Activated CD4-positive, alpha-beta T cell treated with anti-CD3 and anti-CD28 coated beads, Interleukin-2, amount 50 U/mL, for 48 hours (primary cell): ENCODE measurements around the gene OLIG3.

Source experiments
- DNase-seq, 2 experiments: peaks; one replicate each; pipeline ENCODE4 v3.0.0-alpha.2; 2020

The OLIG3 gene

DNA sequence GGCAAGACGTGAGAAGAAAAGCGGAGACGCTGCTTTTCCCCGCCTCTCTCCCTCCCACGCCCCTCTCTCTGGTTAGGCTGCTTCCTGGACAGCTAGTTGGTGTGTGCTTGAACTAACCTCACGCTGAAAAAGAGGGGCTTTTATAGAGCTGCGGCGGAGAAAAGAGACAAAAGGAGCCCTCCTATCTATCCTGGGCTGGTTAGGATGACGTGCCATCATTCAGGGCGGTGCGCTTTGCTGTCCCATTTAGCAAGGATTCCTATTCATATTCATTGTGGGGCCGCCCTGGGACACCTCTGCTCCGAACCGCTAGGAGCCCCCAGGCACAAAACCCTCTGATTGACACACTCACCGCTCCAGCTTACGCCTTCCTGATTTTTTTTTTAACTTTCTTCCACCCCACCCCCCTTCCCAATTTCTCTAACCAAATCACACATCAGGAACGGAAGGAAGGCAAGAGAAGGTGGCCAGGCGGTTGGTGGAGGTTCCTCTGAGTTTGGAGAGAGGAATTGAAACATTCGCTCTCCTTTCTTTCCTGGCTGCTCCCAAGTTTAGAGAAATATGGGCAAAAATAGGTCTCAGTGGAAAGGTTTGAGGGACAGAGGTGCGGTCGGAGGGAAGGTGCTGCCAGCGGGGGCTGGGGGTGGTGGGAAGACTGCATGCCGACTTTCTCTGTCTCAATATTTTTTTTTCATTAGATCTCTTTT lies at the start of gene OLIG3:
Gene OLIG3, minus strand, starts transcription at position 114 of the 707 bp plus-strand sequence. CDS start 224 bp downstream, outside the sequence.
- peak; percentile 36 to 53 for DNase-seq

DNA sequence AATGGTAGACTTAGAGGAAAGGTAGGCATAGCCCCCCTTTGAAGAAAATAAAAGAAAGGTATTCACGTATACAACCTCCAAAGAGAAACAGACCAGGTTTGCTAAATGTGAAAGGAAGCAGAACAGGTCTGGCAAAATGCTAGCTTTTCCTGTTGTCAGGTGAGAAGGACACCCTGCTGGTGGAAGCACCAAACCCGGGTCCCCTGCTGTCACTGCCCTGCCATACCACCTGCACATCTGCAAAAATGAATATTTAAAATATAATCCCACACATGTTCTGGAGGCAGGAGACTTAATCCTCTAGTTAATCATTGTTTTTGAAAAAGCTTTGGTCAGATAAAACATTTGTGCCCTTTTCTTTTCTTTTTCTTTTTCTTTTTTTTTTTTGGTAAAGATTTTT lies 48.9 kb upstream of the OLIG3 start:
- DNase-seq = no peak

DNA sequence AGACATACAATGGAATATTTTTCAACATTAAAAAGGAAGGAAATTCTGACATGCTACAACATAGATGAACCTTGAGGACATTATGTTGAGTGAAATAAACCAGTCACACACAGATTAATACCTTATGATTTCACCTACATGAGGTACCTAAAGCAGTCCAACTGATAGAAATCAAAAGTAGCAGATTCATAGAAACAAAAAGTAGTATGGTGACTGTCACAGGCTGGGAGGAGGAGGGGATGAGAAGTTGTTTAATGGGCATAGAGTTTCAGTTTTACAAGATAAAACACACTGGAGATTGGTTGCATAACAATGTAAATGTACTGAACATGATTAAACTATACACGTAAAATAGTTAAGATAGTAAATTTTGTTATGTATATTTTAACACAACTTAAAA lies 48.5 kb upstream of the OLIG3 start:
- no peak for DNase-seq

DNA sequence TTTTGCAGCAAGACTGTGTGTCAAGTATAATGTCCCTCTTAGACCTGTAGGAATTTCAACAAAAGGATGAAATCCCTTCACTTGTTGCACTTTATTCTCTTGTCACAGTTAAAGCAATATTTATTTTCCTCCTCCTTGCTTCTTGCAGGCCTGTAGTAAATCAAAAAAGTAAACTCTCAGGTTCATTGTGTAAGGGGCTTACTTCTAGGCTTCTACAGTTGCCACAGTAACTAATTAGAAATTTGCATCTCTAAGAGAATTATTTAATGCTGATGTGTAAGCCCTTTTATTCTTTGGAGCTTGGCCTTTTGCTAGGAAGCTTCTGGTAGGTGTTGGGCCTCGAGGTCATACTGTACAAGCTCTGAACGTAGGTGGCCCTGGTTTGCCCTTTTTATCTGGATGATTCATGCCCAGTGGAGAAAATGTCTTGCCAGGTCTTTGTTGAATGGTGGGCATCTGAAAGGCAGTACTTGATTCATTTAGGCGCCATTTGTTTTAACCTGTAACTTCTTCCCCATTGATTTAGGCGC lies 47.4 kb upstream of the OLIG3 start:
- DNase-seq = no peak

DNA sequence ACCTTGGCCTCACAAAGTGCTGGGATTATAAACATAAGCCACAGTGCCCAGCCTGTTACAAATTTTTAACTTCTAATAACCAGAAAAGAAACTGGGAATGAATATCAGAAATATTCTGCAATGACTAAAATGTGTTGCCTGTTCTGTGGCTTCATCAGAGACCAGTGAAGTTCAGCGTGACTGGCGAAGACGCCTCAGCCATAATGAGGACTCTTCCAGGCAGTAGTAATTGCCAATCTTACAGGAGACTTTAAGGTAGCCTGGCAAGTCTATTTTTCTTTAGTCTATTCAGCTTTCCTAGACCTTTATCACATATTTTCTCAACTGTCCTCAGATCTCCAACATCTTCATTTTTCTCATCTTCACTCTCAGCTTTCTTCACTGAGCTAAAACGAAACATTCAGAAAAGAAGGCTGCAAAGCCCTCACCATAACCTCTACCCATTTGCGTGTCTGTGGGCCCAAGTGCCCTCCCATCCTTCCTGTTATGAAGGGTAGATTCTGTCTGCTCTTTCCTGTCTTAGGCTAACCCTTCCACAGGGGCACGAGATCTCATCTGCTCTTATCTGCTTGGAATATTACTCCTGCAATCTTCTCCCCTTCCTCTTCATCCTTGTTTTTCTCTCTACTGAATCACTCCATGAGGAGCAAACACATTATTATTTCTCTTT lies 42.0 kb upstream of the OLIG3 start:
- DNase-seq = peak in 1 of 2 experiments; percentile 14

DNA sequence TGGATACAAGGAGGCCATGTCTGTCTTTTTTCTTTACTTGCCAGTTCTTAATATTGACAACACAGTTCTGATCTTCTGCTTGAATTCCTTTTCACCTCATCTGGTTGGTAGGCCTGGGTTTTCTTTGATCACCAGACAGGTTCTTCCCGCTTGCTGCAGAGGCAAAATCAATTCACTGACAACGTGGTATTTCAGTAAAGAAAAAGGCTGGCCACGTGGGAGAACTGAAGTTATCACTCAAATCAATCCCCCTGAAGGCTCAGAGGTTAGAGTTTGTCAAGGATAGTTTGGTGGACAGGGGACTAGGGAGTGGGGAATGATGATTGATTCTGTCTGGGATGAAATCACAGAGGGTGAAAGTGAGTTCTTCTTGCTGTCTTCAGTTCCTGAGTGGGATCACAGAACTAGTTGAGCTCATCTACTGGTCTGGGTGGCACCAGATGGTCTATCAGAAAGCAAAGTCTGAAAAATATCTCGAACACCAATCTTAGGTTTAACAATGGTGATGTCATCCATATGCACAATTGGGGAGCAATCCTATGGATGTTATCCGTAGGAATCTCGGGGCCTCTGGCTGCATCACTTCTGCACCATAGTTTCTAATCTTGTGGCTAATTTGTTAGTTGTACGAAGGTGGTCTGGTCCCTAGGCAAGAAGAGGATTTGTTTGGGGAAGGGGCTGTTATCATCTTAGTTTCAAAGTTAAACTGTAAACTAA lies 37.3 kb upstream of the OLIG3 start:
- no peak for DNase-seq

DNA sequence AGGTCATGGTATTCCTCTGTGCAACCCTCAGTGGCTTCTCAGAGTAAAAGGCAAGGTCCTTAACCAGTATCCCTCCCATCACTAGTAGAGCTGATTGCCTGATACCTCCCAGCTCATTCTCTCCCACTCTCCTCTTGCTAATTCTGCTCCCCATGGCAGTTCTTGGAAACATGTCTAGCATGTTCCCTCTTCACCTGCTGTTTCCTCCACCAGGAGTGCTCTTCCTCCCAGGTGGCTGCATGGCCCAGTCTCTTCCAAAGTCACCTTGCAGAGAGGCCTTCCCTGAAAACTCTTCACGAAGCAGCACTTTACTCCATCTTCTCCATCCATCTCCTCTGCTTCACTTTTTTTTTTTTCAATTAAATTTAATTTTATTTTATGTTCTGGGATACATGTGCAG lies 36.2 kb upstream of the OLIG3 start:
- DNase-seq = no peak

DNA sequence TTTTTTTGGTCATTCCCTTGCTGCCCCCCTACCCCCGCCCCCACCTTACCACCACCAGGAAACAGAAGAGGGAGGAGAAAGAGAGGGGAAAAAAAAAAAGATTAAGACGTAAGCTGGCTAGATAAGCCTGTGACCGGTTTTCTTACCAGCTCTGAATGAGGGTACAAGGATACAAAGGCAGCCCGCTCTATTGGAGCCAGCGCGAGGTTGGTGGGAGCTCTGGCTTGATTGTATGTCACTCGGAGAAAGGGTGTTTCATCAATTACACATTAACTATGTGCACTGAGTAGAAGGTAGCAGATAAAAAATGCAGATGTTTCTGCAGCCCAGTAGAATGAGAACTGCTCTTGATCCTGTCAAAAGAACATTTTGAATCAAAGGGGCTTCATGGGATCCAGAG lies 28.6 kb upstream of the OLIG3 start:
- DNase-seq = no peak

DNA sequence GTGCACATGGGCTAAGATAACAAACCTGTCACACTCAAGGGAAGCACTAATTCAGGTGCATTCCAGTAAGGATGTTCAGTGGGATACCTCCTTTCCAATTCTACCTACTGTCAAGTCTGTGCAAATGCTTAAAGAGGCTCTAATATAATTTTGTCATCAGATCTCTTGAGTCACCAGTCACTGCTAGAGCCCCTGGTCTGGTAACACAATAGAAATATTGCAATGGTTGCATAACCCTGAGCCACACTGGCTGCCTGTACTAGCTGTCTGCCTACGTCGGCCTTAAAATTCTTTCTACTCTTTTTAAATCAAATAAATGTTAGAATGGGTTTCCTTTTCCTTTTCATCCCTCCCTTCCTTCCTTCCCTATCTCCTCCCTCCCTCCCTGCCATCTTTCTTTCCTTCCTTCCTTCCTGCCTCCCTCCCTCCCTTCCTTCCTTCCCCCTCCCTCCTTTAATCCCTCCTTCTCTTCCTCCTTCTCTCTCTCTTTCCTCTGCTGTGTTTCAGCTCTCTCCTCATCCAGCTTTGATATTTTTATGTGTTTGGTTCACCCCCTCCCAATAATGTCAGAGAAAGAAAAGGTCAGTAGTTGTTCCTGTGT lies 28.1 kb upstream of the OLIG3 start:
- DNase-seq = no peak

DNA sequence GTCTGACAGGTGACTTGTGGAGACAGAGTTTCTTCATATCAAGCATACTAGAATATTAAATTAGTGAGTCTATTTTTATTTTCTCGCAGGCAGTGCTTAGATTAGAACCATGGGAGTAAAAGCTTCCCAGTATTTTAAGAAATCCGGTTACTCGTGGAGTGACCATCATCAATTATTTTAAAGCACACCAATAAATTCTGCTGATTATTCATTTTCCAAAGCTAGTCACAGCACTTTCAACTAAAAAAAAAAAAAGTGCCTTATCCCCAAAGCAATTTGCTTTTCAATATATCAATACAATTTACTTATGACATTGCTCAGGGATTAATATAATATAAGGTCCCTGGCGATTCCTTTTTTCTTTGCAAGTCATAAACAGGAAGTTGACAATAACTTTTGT lies 26.3 kb upstream of the OLIG3 start:
- DNase-seq = no peak

DNA sequence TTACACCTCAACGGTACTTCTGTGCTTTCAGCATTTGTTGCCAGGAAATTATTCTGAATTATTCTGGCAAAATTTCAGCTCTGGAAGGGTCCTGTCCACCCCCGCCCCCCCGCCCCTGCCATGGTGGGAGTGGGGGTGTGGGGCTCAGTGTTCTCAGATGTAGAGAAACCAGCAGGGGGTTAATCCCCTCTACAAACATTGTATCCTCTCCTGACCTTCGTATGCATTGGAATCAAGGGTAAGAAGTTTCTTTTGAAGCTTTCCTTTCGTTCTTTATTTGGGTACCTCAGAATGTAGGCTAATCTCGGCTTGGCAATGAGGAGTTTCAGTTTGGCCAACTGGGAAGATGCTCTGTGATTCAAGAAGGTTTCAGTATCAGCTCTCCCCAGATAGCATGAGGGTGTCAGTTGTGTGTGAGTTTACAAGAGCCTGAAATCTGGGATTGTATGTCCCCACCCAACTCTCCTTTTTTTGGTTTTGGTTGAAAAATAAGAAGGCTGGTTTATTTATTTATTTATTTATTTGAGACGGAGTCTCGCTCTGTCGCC lies 25.5 kb upstream of the OLIG3 start:
- no peak for DNase-seq

DNA sequence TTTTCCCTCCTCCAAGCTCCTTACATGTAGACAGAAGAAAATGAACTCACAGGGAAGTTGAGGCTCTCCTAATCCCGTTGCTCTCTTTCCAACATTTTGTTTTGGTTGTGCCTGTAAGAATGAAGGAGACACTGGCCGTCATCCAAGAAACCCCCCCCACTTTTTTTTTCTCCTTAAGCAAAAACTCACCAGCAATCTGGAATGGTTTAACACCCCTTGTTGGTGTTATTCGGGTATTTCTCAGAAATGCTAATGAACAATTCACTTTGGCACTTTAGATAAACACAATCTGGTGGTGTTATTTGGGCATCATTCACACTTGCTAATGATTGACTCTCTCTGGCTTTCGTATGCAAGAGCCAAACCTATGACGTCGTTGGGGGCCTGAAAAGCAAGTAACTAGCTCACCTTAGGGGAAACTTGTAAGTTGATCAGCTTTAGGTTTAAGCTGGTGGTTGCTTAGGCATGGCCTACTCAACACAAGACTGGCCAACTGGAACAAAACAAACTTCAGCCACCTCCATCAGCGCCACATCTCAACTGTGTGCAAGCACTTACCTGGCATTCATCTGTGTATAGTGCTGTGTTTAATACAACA lies 24.3 kb upstream of the OLIG3 start:
- no peak for DNase-seq

DNA sequence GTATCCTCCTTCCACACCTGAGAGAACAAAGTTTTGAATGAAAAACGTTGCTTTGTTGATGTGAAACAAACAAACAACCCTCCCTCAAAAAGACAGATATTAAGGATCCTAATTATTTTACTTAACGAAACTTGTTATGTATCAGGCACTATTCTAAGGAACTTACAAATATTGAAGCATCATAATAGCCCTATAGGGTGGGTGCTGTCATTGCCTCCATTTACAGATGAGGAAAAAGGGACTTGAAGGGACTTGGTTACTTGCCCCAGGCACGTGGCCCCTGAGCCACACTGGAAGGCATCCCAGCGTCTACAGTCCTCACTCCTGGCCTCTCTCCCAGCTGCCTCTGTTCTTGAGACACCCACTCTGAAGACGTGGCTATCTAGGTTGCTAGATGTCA lies 20.2 kb upstream of the OLIG3 start:
- DNase-seq = no peak

DNA sequence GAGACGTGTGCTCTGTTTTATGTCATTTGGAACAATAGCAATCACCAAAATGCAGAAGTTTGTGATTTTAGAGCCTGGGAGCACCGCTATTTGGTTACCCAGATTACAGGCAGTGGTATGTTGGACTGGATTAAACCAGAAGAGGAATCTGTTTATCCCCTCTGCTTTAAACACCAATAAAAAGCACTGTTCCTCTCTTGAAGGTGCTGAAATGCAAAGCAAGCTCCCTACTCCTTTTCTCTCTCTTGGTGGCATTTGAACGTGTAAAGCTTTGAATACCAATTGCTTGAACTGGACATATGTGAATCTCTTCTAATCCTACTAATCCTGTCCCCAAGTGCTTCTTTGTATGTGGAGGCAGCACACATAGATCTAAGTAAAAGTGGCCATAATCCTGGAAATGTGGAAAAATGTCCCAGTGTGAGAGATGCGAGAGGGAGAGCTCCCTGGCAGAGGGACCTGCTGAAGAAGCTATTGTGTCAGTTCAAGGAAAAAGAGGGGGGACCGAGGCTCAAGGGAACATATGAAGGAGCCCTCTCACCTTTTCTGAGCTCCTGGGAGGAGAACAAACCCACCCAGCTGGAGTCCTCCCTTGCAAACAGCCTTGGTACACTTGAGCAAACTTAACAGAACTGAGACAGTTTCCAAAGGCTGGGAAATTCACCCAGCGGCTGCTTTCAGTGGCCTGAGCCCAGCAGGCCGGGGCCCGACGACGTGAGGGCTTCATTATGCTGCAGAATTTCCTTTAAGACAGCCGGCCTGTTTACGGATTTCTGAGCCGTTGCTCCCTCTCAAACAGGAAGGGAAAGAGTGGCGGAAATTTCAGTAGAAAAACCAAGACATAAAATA lies 18.8 kb upstream of the OLIG3 start:
- DNase-seq = no peak

DNA sequence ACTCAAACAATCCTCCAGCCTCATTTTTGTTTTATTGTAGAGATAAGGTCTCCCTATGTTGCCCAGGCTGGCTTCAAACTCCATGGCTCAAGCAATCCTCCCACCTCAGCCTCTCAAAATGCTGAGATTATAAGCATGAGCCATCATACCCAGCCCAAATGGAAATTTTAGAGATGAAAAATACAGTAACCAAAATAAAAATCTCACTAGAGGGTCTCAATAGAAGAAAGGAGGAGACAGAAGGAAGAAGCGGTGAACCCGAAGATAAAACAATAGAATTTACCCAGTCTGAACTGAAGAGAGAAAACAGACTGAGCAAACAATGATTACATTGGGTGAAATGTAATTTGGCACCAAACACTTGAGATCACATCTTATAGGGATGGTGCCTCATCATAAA lies 16.7 kb upstream of the OLIG3 start:
- DNase-seq = no peak

DNA sequence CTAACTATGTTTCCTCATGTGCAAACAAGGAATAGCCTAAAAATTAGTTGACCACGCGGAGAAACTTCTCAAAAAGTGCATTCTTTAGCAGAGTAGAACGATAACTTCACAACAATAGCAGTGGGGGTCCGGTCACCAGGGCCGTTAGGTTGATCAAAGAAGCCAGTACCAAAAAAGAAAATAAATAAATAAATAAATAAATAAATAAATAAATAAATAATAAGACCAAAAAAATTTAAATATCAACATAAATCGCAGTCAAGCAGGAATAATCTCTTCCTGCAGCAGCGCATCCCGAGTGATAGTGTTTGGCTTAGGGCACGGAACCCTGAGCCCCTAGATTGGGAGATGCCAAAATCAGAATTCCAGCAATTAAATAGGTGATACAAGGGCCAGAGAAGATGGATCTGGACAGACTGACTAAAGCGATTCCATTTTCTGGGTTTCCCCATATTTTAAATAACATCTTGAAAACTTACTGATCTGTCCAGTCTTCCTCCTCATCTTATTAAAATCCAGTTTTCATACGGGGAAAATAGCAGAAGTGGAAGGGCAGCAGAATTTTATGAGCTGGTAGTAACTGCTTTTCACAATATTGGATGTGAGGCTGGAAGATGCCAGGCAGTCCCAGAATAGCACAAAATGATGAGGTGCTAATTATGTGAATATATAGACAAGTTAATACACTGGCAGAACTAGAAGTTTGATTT lies 4.4 kb upstream of the OLIG3 start:
- DNase-seq = no peak

DNA sequence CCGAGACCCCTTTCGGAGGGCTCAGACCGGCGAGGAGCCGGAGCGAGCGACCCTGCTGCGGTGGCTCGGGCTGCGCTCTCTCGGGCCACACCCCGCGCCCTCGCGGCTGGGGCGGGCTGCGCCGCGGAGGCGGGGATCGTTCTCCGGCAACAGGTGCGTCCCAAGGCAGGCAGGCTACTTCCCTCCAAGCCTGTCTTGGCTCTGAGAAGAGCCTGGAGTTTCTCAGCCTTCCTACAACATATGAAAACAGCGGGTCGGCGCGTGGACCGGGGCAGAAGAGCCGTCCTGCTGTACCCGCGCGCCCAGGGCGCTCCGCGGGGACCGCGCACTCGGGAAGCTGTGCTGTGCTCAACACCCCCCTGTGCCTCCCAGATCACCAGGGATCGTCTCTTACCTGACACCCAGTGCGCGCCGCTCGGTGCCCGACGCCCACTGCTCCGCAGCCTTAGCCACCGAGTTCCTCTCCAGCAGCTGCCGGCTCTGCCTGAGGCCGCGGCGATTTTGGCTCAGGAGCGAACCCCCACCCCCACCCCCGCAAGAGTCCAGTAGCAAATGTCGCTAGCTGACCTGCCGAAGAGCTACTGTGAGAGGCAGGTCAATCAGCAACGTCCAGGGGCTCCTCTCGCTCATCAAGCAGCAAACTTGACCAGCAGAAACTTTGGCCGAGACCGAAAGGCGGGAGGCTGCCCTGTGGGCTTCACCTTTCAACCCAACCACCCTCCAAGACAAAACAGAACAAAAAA lies 3.7 kb upstream of the OLIG3 start:
- DNase-seq = peak in 1 of 2 experiments; percentile 13

DNA sequence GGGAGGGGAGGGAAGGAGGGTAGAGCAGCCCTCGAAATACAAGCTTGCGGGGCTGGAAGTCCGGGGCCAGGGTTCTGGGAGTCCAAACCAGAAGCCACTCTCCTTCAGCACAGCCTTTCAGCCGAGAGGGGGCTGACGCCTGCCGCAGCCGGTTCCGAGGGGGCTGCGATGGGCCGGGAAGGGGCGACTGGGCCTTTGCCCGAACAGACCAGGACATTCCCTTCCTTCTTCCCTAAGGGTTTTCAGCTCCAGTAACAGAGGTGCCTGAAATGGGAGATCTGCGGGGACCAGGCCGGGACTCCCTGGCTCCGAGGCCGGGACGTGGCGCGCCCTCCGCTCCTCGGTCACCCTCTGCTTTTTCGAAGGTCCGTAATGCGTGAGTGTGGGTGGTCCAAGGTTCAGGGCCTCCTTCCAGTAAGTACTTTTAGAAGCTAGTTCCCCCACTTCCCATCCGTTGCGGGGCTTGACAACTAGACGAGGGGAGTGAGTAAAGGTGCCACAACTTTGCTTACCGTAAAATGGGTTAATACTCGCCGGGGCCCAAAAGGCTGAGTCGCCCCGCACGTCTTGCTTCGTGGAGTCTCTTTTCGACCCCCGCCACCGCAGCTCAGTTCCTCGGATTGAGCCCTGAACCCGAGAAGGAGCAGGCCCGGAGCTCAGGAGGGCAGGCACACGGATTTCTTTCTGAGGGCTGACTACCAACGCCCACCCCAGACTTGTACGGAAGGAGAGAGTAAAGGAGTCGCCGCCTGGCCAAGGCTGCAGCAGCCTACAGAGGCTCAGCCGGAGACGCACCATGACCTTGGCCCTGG lies 2.9 kb upstream of the OLIG3 start:
- no peak for DNase-seq

DNA sequence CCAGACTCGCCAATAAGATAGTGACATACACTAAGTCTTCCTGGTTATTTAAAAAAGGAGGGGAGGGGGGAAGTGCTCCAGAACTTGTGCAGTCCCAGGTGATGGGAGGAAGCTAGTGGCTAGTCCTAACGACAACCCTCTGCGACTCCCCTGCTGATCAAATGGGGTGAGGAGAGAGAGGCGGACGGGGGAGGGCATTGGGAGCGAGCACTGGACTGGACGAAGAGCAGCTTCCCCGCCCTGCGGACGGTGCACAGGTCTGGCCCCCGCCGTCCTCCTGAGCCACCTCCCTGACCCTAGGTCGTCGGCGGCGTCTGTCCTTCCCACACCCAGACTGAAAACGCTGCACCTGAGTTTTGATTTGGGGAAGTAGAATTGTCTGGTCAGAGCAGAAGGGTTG lies 2.2 kb upstream of the OLIG3 start:
- DNase-seq = no peak
